Stimulated activated CD8-positive, alpha-beta memory T cell treated with anti-CD3 and anti-CD28 coated beads, Interleukin-12 subunit alpha, Interleukin-12 subunit beta, amount 100 ng/mL, for 1 hour (primary cell): ENCODE results near the gene RSPO1.

ENCODE experiments used
- DNase-seq: peaks from one replicate; pipeline ENCODE4 v3.0.0-alpha.2; 2020; ENCODE audit warnings: low read depth

RSPO1 gene

DNA sequence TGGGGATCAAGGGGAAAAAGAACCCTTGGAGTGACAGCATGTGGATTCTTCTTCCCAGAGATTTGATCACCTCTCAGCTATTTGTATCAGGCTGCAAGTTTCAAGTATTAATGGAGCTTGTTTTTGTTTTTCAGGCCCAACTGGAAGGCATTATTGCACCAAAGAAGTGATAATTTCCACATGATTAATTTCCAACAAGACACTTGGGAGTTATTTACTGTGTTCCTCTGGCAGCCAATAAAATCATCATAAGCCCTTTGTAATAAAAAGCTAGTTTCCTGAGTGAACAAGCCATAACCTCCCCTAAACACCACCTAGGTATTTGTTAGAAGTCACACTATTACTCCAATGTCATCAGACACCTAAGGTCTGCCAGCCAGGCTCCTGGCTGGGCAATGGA is 69.8 kb downstream of the RSPO1 start:
- DNase-seq, result no peak

DNA sequence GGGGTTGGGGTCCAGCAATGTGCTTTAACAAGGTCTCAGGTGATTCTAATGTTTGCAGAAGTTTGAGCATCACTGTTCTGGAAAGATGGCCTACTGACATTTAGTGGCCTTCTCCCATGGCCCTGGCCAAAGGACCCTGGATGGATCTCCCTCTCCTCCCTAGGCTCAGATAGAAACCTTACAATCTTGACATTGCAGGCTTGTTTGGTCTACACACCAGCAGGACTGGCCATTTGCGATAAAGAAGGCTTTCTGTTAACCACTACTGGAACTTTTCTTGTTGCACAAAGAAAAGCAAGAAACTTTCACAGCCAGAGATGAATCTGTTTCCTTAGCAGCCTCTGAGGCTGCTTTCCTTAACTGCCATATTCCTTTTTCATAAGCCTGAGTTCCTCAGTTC is 71.7 kb downstream of the RSPO1 start:
- DNase-seq, result no peak
